ENCODE measurements around the gene PACRG.

PACRG gene

DNA sequence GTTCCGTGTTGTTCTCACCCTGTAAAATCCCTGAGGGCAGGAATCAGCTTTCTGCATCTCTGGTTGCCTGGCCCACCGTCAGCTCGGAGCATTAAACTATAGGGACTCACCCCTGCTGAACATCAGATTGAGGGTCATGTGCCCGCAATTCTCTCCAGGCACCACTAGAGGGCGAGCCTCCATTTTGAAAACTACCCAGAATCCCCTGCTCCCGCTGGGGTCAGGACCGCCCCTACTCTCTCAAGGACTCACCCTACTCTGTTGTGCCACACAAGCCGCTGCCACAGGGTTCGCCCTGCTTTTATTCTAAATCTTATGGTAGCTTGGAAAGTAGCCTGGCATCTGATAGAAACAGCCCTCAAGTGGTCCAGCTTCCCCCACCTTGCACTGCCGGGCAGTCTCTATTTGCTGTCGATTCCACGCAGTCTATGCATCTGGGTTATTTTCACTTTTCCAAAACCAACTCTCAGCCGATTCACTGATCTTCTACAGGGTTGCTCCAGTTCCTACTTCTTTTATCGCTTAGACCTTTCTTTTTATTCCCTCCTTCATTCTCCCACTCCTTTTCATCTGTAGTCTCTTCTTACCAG, 442.6 kb downstream of the PACRG start:
- H3K9me3 ChIP-seq (ENCODE audit: control insufficient read depth, insufficient read depth, low read depth, low read length), result peaks cover 8% of the 10 kb centered on the region
- no peak overlapping the region for H3K27ac ChIP-seq (ENCODE audit: low read depth, low read length)
- no peak overlapping the region for H3K4me3 ChIP-seq (ENCODE audit: low read depth, low read length)
- H3K9ac ChIP-seq (ENCODE audit: low read length), result no peak overlapping the region
- no peaks in the 10 kb centered on the region for H3K4me1 ChIP-seq (ENCODE audit: control insufficient read depth, insufficient read depth, low read length)
- H3K27me3 ChIP-seq (ENCODE audit: control insufficient read depth, insufficient read depth, low read length), result no peaks in the 10 kb centered on the region
- H3K36me3 ChIP-seq (ENCODE audit: control insufficient read depth, insufficient read depth, low read length), result no peaks in the 10 kb centered on the region

DNA sequence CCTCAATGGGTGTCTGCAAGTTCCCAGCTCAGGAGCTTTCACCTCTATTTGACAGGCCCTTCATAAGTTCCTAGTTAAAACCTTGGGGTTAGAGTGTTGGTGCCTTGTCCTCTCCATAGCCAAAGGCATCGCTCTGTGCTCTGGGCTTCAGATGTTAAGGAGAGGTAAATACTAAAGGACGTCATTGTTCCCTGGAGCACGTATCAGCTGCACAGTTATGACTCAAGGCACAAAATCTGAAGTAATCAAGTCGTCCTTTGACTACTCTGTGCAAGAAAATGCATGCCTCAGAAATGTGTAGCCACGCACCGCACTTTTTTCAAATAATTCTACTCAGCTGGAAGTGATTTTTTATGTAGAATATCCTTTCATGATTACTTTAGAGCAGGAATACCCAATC, 446.0 kb downstream of the PACRG start:
- H3K9ac ChIP-seq (ENCODE audit: low read length), result no peak overlapping the region
- no peak overlapping the region for H3K4me3 ChIP-seq (ENCODE audit: low read depth, low read length)
- H3K4me1 ChIP-seq (ENCODE audit: control insufficient read depth, insufficient read depth, low read length), result no peaks in the 10 kb centered on the region
- no peak overlapping the region for H3K27ac ChIP-seq (ENCODE audit: low read depth, low read length)
- peaks cover 8% of the 10 kb centered on the region for H3K9me3 ChIP-seq (ENCODE audit: control insufficient read depth, insufficient read depth, low read depth, low read length)
- H3K27me3 ChIP-seq (ENCODE audit: control insufficient read depth, insufficient read depth, low read length), result no peaks in the 10 kb centered on the region
- H3K36me3 ChIP-seq (ENCODE audit: control insufficient read depth, insufficient read depth, low read length), result no peaks in the 10 kb centered on the region

DNA sequence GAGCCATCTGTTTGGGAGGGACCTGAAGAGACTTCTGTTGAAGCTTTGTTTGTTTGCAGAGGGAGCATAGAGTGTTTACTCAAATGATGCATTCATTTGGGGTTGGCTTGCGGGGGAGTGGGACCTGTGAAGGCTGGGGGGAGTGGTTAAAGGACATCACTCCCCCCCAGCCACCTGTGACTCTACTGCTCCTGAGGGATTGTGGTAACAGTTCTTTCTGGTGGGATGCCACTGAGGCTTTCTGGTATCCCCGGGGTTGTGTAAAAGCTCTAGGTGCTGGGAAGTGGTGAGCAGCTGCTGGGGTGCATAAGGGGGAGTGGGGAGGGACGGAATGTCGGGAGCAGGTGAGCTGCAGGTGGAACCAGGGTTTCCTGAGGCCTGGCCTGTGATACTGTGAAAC, 447.5 kb downstream of the PACRG start:
- Histone ChIP-seq H3K9me3 (ENCODE audit: control insufficient read depth, insufficient read depth, low read depth, low read length) (peaks cover 2% of the 10 kb centered on the region; the same call in 1 of the 2 replicates), H3K27ac (ENCODE audit: low read depth, low read length) (no peak overlapping the region), H3K4me3 (ENCODE audit: low read depth, low read length) (no peak overlapping the region)

DNA sequence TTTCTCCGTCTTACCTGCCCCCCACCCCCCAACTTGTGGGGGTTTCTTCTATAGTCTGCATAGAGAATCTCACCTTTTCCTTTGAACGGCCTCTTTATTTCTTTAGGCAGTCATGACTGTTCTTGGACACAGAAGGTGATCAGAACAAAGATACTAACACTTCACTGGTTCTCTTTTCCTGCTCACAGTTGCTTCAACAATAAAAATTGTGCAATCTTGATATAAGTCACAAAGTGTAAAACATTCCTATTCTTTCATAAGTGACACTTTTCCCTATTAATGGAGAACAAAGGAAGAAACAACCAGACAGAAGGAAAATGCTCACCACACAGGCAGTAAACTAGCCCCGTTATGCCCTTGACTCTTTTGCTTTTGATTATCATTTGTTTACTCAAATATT, 448.3 kb downstream of the PACRG start:
- no peaks in the 10 kb centered on the region for H3K36me3 ChIP-seq (ENCODE audit: control insufficient read depth, insufficient read depth, low read length)
- H3K27me3 ChIP-seq (ENCODE audit: control insufficient read depth, insufficient read depth, low read length), result no peaks in the 10 kb centered on the region
- no peaks in the 10 kb centered on the region for H3K9me3 ChIP-seq (ENCODE audit: control insufficient read depth, insufficient read depth, low read depth, low read length)
- H3K9ac ChIP-seq (ENCODE audit: low read length), result no peak overlapping the region
- no peak overlapping the region for H3K4me3 ChIP-seq (ENCODE audit: low read depth, low read length)
- H3K27ac ChIP-seq (ENCODE audit: low read depth, low read length), result no peak overlapping the region
- peaks cover 4% of the 10 kb centered on the region; the same call in 1 of the 2 replicates for H3K4me1 ChIP-seq (ENCODE audit: control insufficient read depth, insufficient read depth, low read length)

More for the DNA sequence above, 447.5 kb downstream of the PACRG start:
- Histone ChIP-seq H3K27me3 (ENCODE audit: control insufficient read depth, insufficient read depth, low read length) (no peaks in the 10 kb centered on the region), H3K36me3 (ENCODE audit: control insufficient read depth, insufficient read depth, low read length) (no peaks in the 10 kb centered on the region), H3K9ac (ENCODE audit: low read length) (no peak overlapping the region), H3K4me1 (ENCODE audit: control insufficient read depth, insufficient read depth, low read length) (no peaks in the 10 kb centered on the region)

DNA sequence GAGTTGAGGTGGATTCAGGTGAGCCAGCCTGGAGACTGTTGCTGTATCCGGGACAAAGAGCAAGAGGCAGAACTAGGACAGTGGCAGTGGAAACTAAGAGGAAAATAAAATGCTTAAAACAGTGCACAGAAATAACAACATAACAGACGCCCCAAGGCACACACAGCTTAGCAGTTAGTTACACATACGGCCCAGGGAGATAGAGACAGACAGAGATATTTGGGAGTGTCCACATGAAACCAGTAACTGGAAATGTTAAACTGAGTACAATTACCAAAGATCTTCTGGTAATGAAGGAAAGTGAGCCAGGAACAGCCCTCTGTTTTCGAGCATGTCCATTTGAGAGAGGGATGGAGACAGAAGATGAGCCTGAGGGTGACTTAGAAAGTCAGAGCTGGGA, 449.2 kb downstream of the PACRG start:
- H3K27me3 ChIP-seq (ENCODE audit: control insufficient read depth, insufficient read depth, low read length), result no peaks in the 10 kb centered on the region
- H3K4me1 ChIP-seq (ENCODE audit: control insufficient read depth, insufficient read depth, low read length), result peaks cover 10% of the 10 kb centered on the region
- no peaks in the 10 kb centered on the region for H3K9me3 ChIP-seq (ENCODE audit: control insufficient read depth, insufficient read depth, low read depth, low read length)
- no peaks in the 10 kb centered on the region for H3K36me3 ChIP-seq (ENCODE audit: control insufficient read depth, insufficient read depth, low read length)
- H3K9ac ChIP-seq (ENCODE audit: low read length), result no peak overlapping the region
- no peak overlapping the region for H3K27ac ChIP-seq (ENCODE audit: low read depth, low read length)
- no peak overlapping the region for H3K4me3 ChIP-seq (ENCODE audit: low read depth, low read length)

DNA sequence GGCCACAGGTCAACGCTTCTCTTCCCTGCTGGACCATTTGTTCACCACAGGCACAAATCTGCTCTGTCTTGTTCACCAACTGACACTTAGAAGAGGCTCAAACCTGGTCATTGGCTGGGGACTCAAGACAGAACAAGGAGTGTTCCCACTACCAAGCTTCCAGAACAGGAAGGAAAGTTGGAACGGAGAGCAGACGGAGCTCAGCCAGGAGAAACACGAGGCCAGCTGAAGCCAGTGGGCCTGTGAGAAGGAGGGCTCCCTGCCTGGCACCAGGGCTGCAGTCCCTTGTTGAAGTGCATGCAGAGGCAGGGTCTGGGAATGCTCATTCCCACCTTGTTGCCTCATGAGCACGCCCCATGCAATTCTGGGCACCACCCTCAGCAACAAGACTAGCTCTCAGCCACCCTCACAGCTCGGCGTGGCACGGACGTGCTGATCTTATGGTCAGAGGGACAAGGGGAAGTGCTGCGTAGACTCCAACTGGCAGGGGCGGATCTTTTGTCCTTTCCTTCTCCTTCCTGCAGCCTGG, 450.2 kb downstream of the PACRG start:
- no peaks in the 10 kb centered on the region for H3K9me3 ChIP-seq (ENCODE audit: control insufficient read depth, insufficient read depth, low read depth, low read length)
- H3K4me3 ChIP-seq (ENCODE audit: low read depth, low read length), result no peak overlapping the region
- no peak overlapping the region for H3K9ac ChIP-seq (ENCODE audit: low read length)
- peaks cover 12% of the 10 kb centered on the region for H3K4me1 ChIP-seq (ENCODE audit: control insufficient read depth, insufficient read depth, low read length)
- no peak overlapping the region for H3K27ac ChIP-seq (ENCODE audit: low read depth, low read length)
- no peaks in the 10 kb centered on the region for H3K27me3 ChIP-seq (ENCODE audit: control insufficient read depth, insufficient read depth, low read length)
- H3K36me3 ChIP-seq (ENCODE audit: control insufficient read depth, insufficient read depth, low read length), result no peaks in the 10 kb centered on the region

DNA sequence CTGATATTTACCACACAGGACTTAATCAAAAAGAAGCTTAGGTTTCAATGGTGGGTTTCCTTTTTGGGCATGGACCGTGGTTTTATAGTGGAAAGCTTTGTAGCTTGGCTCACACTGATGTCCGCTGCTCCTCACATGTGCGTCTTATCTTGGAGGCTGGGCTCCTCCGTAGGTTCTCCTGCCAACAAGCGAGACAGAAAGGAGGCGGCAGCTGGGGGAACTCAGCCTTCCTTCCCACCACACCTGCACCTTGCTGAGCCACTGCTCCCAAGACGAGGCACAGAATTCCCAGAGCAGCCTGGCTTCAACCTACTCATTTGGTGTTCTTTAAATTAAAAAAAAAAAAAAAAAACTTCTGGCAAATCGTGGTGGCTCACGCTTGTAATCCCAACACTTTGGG, 451.3 kb downstream of the PACRG start:
- H3K9me3 ChIP-seq (ENCODE audit: control insufficient read depth, insufficient read depth, low read depth, low read length), result no peaks in the 10 kb centered on the region
- H3K36me3 ChIP-seq (ENCODE audit: control insufficient read depth, insufficient read depth, low read length), result no peaks in the 10 kb centered on the region
- H3K27me3 ChIP-seq (ENCODE audit: control insufficient read depth, insufficient read depth, low read length), result no peaks in the 10 kb centered on the region
- no peak overlapping the region for H3K27ac ChIP-seq (ENCODE audit: low read depth, low read length)
- no peak overlapping the region for H3K9ac ChIP-seq (ENCODE audit: low read length)
- H3K4me3 ChIP-seq (ENCODE audit: low read depth, low read length), result no peak overlapping the region
- H3K4me1 ChIP-seq (ENCODE audit: control insufficient read depth, insufficient read depth, low read length), result peaks cover 12% of the 10 kb centered on the region

DNA sequence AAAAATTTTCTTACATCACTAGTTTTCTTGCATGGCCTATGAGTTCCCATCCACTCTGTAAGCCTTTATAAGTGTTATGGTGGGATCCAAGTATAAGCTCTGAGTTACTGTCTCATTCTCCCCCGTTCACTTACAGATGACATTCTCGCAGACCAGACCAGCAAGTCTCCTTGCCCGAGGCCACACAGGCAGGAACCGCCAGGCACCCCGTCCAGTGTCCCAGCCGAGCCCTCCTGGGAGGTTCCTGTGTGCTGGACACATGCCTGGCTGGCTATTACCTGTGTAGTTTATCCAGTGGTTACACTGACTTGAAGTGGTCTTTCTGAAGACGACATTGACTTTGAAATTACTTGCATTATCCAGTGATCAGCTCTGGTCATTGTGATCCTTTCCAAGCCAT, 451.9 kb downstream of the PACRG start:
- Histone ChIP-seq H3K4me1 (ENCODE audit: control insufficient read depth, insufficient read depth, low read length) (peaks cover 12% of the 10 kb centered on the region), H3K9me3 (ENCODE audit: control insufficient read depth, insufficient read depth, low read depth, low read length) (no peaks in the 10 kb centered on the region), H3K36me3 (ENCODE audit: control insufficient read depth, insufficient read depth, low read length) (no peaks in the 10 kb centered on the region), H3K9ac (ENCODE audit: low read length) (no peak overlapping the region), H3K27me3 (ENCODE audit: control insufficient read depth, insufficient read depth, low read length) (no peaks in the 10 kb centered on the region), H3K4me3 (ENCODE audit: low read depth, low read length) (no peak overlapping the region), H3K27ac (ENCODE audit: low read depth, low read length) (no peak overlapping the region)

DNA sequence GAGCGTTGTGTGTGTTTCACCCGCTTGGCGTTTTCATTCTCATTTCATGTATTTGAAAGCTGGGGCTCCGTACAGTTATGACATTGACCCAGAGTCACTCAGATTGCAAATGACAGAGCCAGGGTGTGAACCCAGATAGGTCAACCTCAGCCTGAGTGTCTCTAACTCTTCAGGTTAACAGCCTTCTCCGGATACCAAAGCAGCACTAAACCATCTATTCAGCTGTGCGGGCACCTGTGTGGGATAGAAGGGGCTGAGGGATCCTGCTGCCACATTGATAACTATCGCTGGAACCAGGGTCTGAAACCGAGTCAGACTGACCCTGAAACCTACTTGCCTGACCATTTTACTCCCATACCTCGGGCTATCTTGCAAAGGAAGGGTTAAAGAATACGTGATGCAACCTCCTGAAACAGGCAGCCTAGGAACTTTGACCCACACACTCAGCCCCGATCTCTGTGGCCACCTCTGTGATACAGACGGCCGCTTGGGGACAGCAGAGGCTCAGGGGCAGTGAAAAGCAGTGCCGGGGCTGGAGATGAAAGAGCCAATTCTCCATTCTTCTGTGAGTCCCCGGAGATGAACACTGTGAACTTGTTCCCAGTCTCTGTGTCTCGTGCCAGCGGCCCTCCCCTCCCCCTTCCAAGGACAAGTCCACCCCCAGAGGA, 453.2 kb downstream of the PACRG start:
- peaks cover 12% of the 10 kb centered on the region for H3K4me1 ChIP-seq (ENCODE audit: control insufficient read depth, insufficient read depth, low read length)
- H3K27ac ChIP-seq (ENCODE audit: low read depth, low read length), result no peak overlapping the region
- H3K4me3 ChIP-seq (ENCODE audit: low read depth, low read length), result no peak overlapping the region
- H3K9me3 ChIP-seq (ENCODE audit: control insufficient read depth, insufficient read depth, low read depth, low read length), result no peaks in the 10 kb centered on the region
- no peak overlapping the region for H3K9ac ChIP-seq (ENCODE audit: low read length)
- no peaks in the 10 kb centered on the region for H3K36me3 ChIP-seq (ENCODE audit: control insufficient read depth, insufficient read depth, low read length)
- no peaks in the 10 kb centered on the region for H3K27me3 ChIP-seq (ENCODE audit: control insufficient read depth, insufficient read depth, low read length)

DNA sequence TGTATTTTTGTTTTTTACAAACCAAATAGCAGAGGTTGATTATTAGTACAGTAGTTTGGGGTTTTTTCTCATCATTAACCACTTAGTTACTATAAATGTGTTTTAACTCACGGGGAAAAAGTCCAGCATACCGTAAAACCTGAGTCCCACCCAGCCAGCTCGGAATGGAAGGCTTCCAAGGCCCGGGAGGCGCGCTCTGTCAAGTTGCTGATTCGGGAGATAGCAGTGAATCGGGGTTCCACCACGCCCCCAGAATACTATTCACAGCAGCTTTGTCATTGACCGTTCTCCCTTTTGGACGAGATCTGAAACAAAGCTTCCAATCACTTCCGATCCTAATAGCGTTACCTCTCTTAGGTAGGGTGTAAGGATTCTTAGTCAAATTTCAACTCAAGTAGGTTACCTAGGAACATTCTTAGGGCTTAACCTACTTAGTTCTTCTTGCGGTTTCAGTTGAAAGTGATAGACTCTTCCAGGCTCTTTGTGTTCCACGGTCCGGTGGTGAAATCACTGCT, 453.9 kb downstream of the PACRG start:
- no peak overlapping the region for H3K27ac ChIP-seq (ENCODE audit: low read depth, low read length)
- no peaks in the 10 kb centered on the region for H3K36me3 ChIP-seq (ENCODE audit: control insufficient read depth, insufficient read depth, low read length)
- no peaks in the 10 kb centered on the region for H3K9me3 ChIP-seq (ENCODE audit: control insufficient read depth, insufficient read depth, low read depth, low read length)
- peaks cover 12% of the 10 kb centered on the region for H3K4me1 ChIP-seq (ENCODE audit: control insufficient read depth, insufficient read depth, low read length)
- H3K27me3 ChIP-seq (ENCODE audit: control insufficient read depth, insufficient read depth, low read length), result no peaks in the 10 kb centered on the region
- H3K4me3 ChIP-seq (ENCODE audit: low read depth, low read length), result no peak overlapping the region
- H3K9ac ChIP-seq (ENCODE audit: low read length), result no peak overlapping the region

DNA sequence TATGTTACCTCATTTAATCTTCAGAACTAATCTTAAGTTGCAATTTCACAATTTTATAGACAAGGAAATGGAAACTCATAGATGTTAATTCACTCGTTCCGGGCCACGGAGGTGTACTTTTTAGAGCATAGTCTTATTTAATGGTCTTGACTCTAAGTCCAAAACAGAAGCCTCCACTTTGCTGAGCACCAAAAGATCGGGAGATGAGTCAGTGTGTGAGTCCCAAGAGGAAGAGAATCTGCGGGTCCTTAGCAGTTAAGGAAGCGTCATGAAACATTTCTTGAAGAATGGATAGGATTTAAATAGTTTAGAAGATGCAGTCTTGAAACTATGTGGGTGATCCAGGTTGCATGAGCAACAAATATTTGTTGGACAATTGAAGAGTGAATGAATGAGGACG, 454.9 kb downstream of the PACRG start:
- Histone ChIP-seq H3K27ac (ENCODE audit: low read depth, low read length) (no peak overlapping the region), H3K4me1 (ENCODE audit: control insufficient read depth, insufficient read depth, low read length) (peaks cover 12% of the 10 kb centered on the region), H3K27me3 (ENCODE audit: control insufficient read depth, insufficient read depth, low read length) (no peaks in the 10 kb centered on the region), H3K4me3 (ENCODE audit: low read depth, low read length) (no peak overlapping the region), H3K9ac (ENCODE audit: low read length) (no peak overlapping the region), H3K36me3 (ENCODE audit: control insufficient read depth, insufficient read depth, low read length) (no peaks in the 10 kb centered on the region), H3K9me3 (ENCODE audit: control insufficient read depth, insufficient read depth, low read depth, low read length) (no peaks in the 10 kb centered on the region)

All from HUES6 (cell line).